CD4-positive, CD25-positive, alpha-beta regulatory T cell (primary cell): ENCODE measurements around the gene RPS28. TPM values are rescaled to one million over a fixed set of nuclear protein-coding genes. Genes with fewer than 3 reads are reported as not detected.
"Not testable (repeated sequence)": the region's sequence is repeated elsewhere in the genome, so short reads cannot be mapped to it uniquely, and the experiment has no call there.

ENCODE experiments used
- ATAC-seq, 2 donors: fragments of 150-1000 bp; cut with Tn5 transposase; one replicate each; pipeline ENCODE4 v1.10.0; 2021; ENCODE audit warnings: low read depth in 2 of 2, moderate number of reproducible peaks in 2 of 2, moderate library complexity in 1 of 2
- DNase-seq, 3 donors: peaks; one replicate each; pipeline versions ENCODE4 v3.0.0 to v3.0.0-alpha.2; 2012 to 2022; ENCODE audit warnings: mixed read lengths in 1 of 3
- H3K27ac ChIP-seq: one replicate; pipeline ENCODE4 v1.7.0; 2013; ENCODE audit warnings: mild to moderate bottlenecking, low read length; ENCODE audit not compliant: insufficient read depth, poor library complexity, severe bottlenecking
- H3K27me3 ChIP-seq: one replicate; pipeline ENCODE4 v1.7.0; 2013; ENCODE audit warnings: low read length; ENCODE audit not compliant: control insufficient read depth, insufficient read depth
- H3K36me3 ChIP-seq: one replicate; pipeline ENCODE4 v1.7.0; 2013; ENCODE audit warnings: mild to moderate bottlenecking, low read length, moderate library complexity; ENCODE audit not compliant: control insufficient read depth, insufficient read depth
- H3K4me1 ChIP-seq: 2 replicates; pipeline ENCODE4 v1.7.0; 2013; ENCODE audit warnings: mild to moderate bottlenecking, low read length; ENCODE audit not compliant: insufficient read depth, control insufficient read depth, poor library complexity, severe bottlenecking
- H3K4me3 ChIP-seq: one replicate; pipeline ENCODE4 v1.7.0; 2013; ENCODE audit warnings: low read depth, mild to moderate bottlenecking, low read length, moderate library complexity
- H3K9me3 ChIP-seq, 2 experiments: 1 replicate in 1 of 2; 2 replicates in 1 of 2; pipeline ENCODE4 v1.7.0; 2013; ENCODE audit warnings: low read length in 2 of 2, mild to moderate bottlenecking in 1 of 2, moderate library complexity in 1 of 2; ENCODE audit not compliant: control insufficient read depth in 2 of 2
- H3K27ac Mint-ChIP-seq, 3 donors: one replicate each; pipeline ENCODE4 v1.8.0; 2020 to 2022; ENCODE audit warnings: mild to moderate bottlenecking in 3 of 3, mixed read lengths in 3 of 3, moderate library complexity in 2 of 3
- H3K27me3 Mint-ChIP-seq: one replicate; pipeline ENCODE4 v1.8.0; 2022; ENCODE audit warnings: mild to moderate bottlenecking, mixed read lengths
- H3K36me3 Mint-ChIP-seq: one replicate; pipeline ENCODE4 v1.8.0; 2020; ENCODE audit warnings: mixed read lengths
- H3K4me1 Mint-ChIP-seq, 4 donors: one replicate each; pipeline ENCODE4 v1.8.0; 2020 to 2022; ENCODE audit warnings: mixed read lengths in 4 of 4, mild to moderate bottlenecking in 1 of 4
- H3K4me3 Mint-ChIP-seq, 4 donors: one replicate each; pipeline ENCODE4 v1.8.0; 2020 to 2022; ENCODE audit warnings: mild to moderate bottlenecking in 4 of 4, mixed read lengths in 4 of 4, moderate library complexity in 3 of 4
- H3K9me3 Mint-ChIP-seq, 7 donors: one replicate each; pipeline ENCODE4 v1.8.0; 2020 to 2022; ENCODE audit warnings: mixed read lengths in 7 of 7, mild to moderate bottlenecking in 3 of 7, moderate library complexity in 2 of 7
- polyA plus RNA-seq, 4 donors: library from polyadenylated mRNA; unstranded; fragments of 300-500 nt; fragmentation: Illumina TruSeq; gene quantifications; one replicate each; pipeline ENCODE4 v1.2.3, GENCODE V29; 2021
- total RNA-seq: library from RNA; stranded (reverse); gene quantifications from one replicate; pipeline ENCODE4 v1.2.3, GENCODE V29; 2022

The RPS28 gene
- total and polyA plus RNA-seq, 5 donors from 2014 or later = 1,925 to 3,295 (median 2,410) TPM

- H3K4me3 ChIP-seq, H3K27ac ChIP-seq, ATAC-seq, H3K27me3 Mint-ChIP-seq, H3K27ac Mint-ChIP-seq, H3K9me3 Mint-ChIP-seq, DNase-seq, H3K4me1 ChIP-seq, H3K36me3 Mint-ChIP-seq, H3K9me3 ChIP-seq, H3K27me3 ChIP-seq: not testable (repeated sequence)
- peaks cover 33% of the 10 kb centered on the region for H3K36me3 ChIP-seq
- peaks cover 1 to 13% (median 5%) of the 10 kb centered on the region in 4 donors for H3K4me1 Mint-ChIP-seq
- peak overlapping the region in 1 of 4 donors; percentile 56 for H3K4me3 Mint-ChIP-seq
Observed at GRCh38 chr19:8314981-8315640, 6.2 kb upstream of the RPS28 start.

GRCh38 chr19:8316351-8317125 lies 4.8 kb upstream of the RPS28 start:
- Histone ChIP-seq H3K4me3 (no peak overlapping the region), H3K4me1 (peaks cover 13% of the 10 kb centered on the region), H3K36me3 (peaks cover 22% of the 10 kb centered on the region), H3K27ac (no peak overlapping the region), H3K9me3 (no peaks in the 10 kb centered on the region), H3K27me3 (no peaks in the 10 kb centered on the region)
- no peak for DNase-seq
- peak overlapping the region in 1 of 4 donors; percentile 32 for H3K4me3 Mint-ChIP-seq
- peaks cover 4% of the 10 kb centered on the region for H3K36me3 Mint-ChIP-seq
- no peaks in the 10 kb centered on the region for H3K27me3 Mint-ChIP-seq
- H3K4me1 Mint-ChIP-seq = peaks cover 3 to 21% (median 12%) of the 10 kb centered on the region in 4 donors
- H3K9me3 Mint-ChIP-seq = no peaks in the 10 kb centered on the region
- no peak for ATAC-seq
- H3K27ac Mint-ChIP-seq = peak overlapping the region in 1 of 3 donors; percentile 32

- not testable (repeated sequence) for H3K9me3 ChIP-seq, ATAC-seq, H3K27ac Mint-ChIP-seq, H3K36me3 Mint-ChIP-seq, H3K9me3 Mint-ChIP-seq, DNase-seq, H3K27me3 ChIP-seq, H3K27ac ChIP-seq, H3K4me3 ChIP-seq, H3K27me3 Mint-ChIP-seq
- peaks cover 31% of the 10 kb centered on the region for H3K36me3 ChIP-seq
- Mint-ChIP-seq H3K4me1 (peaks cover 3 to 43% (median 18%) of the 10 kb centered on the region in 4 donors), H3K4me3 (peak overlapping the region in 3 of 4 donors; percentile 19 to 64 (median 63))
- peaks cover 35% of the 10 kb centered on the region for H3K4me1 ChIP-seq
Observed at GRCh38 chr19:8318835-8319234, 2.5 kb upstream of the RPS28 start.

DNA sequence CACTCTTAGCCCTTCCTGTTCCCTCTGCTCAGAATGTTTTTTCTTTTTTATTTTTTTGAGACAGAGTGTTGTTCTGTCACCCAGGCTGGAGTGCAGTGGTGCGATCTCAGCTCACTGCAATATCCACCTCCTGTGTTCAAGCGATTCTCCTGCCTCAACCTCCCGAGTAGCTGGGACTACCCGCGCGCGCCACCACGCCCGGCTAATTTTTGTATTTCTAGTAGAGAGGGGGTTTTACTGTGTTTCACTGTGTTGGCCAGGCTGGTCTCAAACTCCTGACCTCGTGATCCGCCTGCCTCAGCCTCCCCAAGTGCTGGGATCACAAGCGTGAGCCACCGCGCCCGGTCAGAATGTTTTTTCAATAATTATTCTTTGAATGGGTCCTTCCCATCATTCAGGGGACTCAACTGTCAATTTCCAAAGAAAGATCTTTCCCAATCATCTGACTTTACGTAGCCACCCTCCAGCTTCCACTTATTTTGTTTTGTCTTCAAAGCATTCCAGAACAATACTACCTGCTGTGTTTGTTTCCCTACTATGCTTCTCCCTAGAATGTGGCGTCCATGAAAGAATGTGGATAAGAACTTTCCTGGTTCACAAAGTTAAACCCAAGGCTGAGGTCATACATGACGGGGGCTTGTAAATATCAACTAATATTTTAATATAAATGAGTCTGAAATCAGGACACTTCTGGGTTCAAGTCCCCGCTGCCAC lies 1.3 kb upstream of the RPS28 start:
- H3K4me1 ChIP-seq = peaks cover 35% of the 10 kb centered on the region
- Mint-ChIP-seq H3K4me1 (peaks cover 3 to 45% (median 18%) of the 10 kb centered on the region in 4 donors), H3K27me3 (no peaks in the 10 kb centered on the region), H3K9me3 (no peaks in the 10 kb centered on the region), H3K4me3 (peak overlapping the region; percentile 96 to 99 (median 98)), H3K36me3 (peaks cover 4% of the 10 kb centered on the region), H3K27ac (peak overlapping the region; percentile 63 to 99 (median 99))
- H3K4me3 ChIP-seq = peak overlapping the region; percentile 85
- ATAC-seq (no peak), DNase-seq (no peak)
- H3K36me3 ChIP-seq = peaks cover 26% of the 10 kb centered on the region
- H3K9me3 ChIP-seq = no peaks in the 10 kb centered on the region
- no peaks in the 10 kb centered on the region for H3K27me3 ChIP-seq
- H3K27ac ChIP-seq = peak overlapping the region; percentile 89

DNA sequence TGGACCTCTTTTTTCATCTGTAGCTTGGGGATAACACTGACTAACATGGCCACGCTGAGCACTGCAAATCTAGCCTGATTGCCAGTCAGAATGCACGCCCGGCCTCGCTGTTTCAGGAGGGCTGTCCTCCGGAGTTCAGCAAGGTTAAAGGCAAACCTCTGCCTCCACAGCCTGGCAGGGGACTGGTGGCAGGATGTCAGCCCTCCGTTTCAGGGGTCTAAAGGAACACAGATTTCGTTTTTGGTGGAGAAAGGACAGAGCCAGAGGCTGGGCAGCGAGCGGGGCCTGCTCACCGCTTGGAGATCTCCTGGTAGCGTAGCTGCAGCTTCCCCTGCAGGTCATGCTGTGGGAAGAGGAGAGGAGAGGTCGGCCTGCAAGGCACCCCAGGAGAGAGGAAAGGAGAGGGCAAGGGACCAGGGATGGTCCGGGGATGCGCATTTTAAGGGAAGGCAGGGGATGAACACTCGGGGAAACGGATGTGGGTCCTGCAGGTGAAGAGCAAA lies 681 bp upstream of the RPS28 start:
- Histone ChIP-seq H3K4me3 (peak overlapping the region; percentile 85), H3K36me3 (peaks cover 20% of the 10 kb centered on the region), H3K27me3 (no peaks in the 10 kb centered on the region), H3K27ac (peak overlapping the region; percentile 89), H3K4me1 (peaks cover 35% of the 10 kb centered on the region), H3K9me3 (no peaks in the 10 kb centered on the region)
- Mint-ChIP-seq H3K36me3 (peaks cover 1% of the 10 kb centered on the region), H3K4me3 (peak overlapping the region; percentile 96 to 99 (median 98)), H3K27me3 (no peaks in the 10 kb centered on the region), H3K4me1 (peaks cover 3 to 45% (median 18%) of the 10 kb centered on the region in 4 donors), H3K9me3 (no peaks in the 10 kb centered on the region), H3K27ac (peak overlapping the region; percentile 99)
- ATAC-seq (no peak), DNase-seq (peak in 2 of 3 donors; percentile 21 to 58)

DNA sequence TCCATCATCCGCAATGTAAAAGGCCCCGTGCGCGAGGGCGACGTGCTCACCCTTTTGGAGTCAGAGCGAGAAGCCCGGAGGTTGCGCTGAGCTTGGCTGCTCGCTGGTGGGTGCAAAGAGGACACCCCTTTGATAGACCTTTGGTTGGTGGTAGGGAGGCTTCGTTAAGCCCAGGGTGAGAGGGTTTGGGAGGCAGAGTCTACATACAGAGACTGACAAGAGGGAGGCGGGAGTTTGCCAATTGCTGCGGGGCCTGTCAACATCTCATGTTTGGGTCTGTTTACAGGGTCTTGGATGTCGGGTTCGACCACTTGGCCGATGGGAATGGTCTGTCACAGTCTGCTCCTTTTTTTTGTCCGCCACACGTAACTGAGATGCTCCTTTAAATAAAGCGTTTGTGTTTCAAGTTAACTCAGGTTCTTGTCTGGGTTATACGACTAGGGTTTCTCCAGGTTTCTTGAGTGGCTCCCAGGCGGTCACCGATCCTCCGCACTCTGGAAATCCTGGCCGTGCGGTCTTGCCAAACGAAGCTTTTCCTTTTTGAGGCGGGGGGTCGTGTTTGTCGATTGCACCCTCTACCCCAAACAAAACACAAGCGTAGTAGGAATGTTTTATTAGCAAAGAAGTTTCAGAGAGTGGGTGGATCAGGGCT lies 816 bp downstream of the RPS28 start:
- no peak for ATAC-seq
- Histone ChIP-seq H3K4me1 (peaks cover 35% of the 10 kb centered on the region), H3K36me3 (peaks cover 12% of the 10 kb centered on the region), H3K9me3 (no peaks in the 10 kb centered on the region), H3K27me3 (no peaks in the 10 kb centered on the region), H3K4me3 (peak overlapping the region; percentile 84), H3K27ac (peak overlapping the region; percentile 89)
- Mint-ChIP-seq H3K4me1 (peaks cover 3 to 41% (median 18%) of the 10 kb centered on the region in 4 donors), H3K4me3 (peak overlapping the region; percentile 96 to 99 (median 98)), H3K9me3 (no peaks in the 10 kb centered on the region), H3K36me3 (no peaks in the 10 kb centered on the region), H3K27me3 (no peaks in the 10 kb centered on the region), H3K27ac (peak overlapping the region; percentile 99)
- DNase-seq = no peak

GRCh38 chr19:8322638-8322997 lies 1.3 kb downstream of the RPS28 start:
- Mint-ChIP-seq H3K4me1 (peaks cover 3 to 41% (median 18%) of the 10 kb centered on the region in 4 donors), H3K9me3 (no peaks in the 10 kb centered on the region), H3K36me3 (no peaks in the 10 kb centered on the region), H3K27ac (peak overlapping the region; percentile 26 to 99 (median 99)), H3K4me3 (peak overlapping the region; percentile 96 to 99 (median 98)), H3K27me3 (no peaks in the 10 kb centered on the region)
- H3K36me3 ChIP-seq = peaks cover 12% of the 10 kb centered on the region
- DNase-seq (no peak), ATAC-seq (no peak)
- H3K4me1 ChIP-seq = peaks cover 35% of the 10 kb centered on the region
- H3K4me3 ChIP-seq = peak overlapping the region; percentile 84
- no peaks in the 10 kb centered on the region for H3K9me3 ChIP-seq
- peak overlapping the region; percentile 89 for H3K27ac ChIP-seq
- H3K27me3 ChIP-seq = no peaks in the 10 kb centered on the region
